ENCODE results near the gene CLEC3B. TPM values are rescaled to one million over a fixed set of nuclear protein-coding genes. Genes with fewer than 3 reads are reported as not detected.

Gene CLEC3B
- total and polyA plus RNA-seq, 2 of the 8 experiments (the other 6 are each of a cell fraction or from before 2014, with no cell fraction given) = 0.32 TPM; not detected in 1

DNA sequence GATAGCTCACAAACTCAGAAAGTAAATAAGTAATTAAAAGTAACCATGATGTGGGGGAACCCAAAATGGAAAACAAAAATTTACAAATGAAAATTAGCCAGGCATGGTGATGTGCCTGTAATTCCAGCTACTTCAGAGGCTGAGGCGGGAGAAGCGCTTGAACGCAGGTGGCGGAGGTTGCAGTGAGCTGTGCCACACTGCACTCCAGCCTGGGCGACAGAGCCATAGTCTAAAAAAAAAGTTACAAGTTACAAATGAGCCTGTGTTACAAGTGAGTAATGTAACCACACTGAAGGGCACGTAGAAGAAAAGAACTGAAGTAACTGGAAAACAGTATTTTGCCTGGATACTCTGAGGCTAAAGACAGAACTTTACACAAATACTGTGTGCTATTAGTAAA is 38.8 kb upstream of the CLEC3B start:
- no peak overlapping the region for H4K8ac ChIP-seq (ENCODE audit: extremely low read depth, insufficient read depth, low read length)
- H2AK5ac ChIP-seq (ENCODE audit: low read depth, low read length) = no peak overlapping the region
- ChIA-PET CTCF (ENCODE audit: partially characterized antibody) (interaction anchor here (0.8 to 3.0 kb wide), 5 partner anchors 10 to 50 kb away, joined by 3 to 29 read pairs (median 4); partner anchors contain the start of genes EXOSC7 and ZDHHC3), POLR2A (ENCODE audit: partially characterized antibody) (interaction anchor here (0.8 to 6.6 kb wide), 2 partner anchors 11 to 19 kb away, joined by 3 to 48 read pairs; partner anchors contain the start of genes EXOSC7 and ZDHHC3)
- FAIRE-seq = no peak
- H2BK20ac ChIP-seq (ENCODE audit: low read length) = no peak overlapping the region
- DNase-seq (ENCODE audit: low read depth in 1 of 2, low spot score in 2 of 2) = no peak
- no peak overlapping the region for H3K4ac ChIP-seq (replicated peaks; ENCODE audit: insufficient read length, low read depth, low read length)
- no peak overlapping the region for H3K27ac ChIP-seq (ENCODE audit: low read depth, low read length)
- no peak overlapping the region for H2BK12ac ChIP-seq (ENCODE audit: low read depth, low read length)
- no peaks in the 10 kb centered on the region for H3K23me2 ChIP-seq (ENCODE audit: low read depth, low read length)
- H3K4me3 ChIP-seq (ENCODE audit: extremely low read depth in 1 of 4, insufficient read depth in 2 of 4, low read depth in 3 of 4, low read length in 4 of 4) = no peak overlapping the region
- no peak overlapping the region for H3K4me2 ChIP-seq (ENCODE audit: insufficient read depth in 1 of 2, low read depth in 2 of 2, low read length in 2 of 2)
- peaks cover 3 to 10% of the 10 kb centered on the region in 2 experiments for H4K20me1 ChIP-seq (replicated peaks in 1 of 2; ENCODE audit: control insufficient read depth in 1 of 2, insufficient read depth in 2 of 2, low read length in 2 of 2)
- H3K18ac ChIP-seq (ENCODE audit: extremely low read depth, low read length) = no peak overlapping the region
- H2BK120ac ChIP-seq (replicated peaks; ENCODE audit: low read depth, low read length) = no peak overlapping the region
- H4K91ac ChIP-seq (replicated peaks; ENCODE audit: insufficient read length, low read length) = no peak overlapping the region
- H3K23ac ChIP-seq (ENCODE audit: insufficient read length) = no peak overlapping the region
- H3K4me1 ChIP-seq (replicated peaks in 1 of 4; ENCODE audit: control insufficient read depth in 3 of 4, insufficient read depth in 4 of 4, low read length in 3 of 4) = peaks cover 0 to 4% (median 1%) of the 10 kb centered on the region in 4 experiments; a peak in 1 of 7 replicates
- no peak overlapping the region for H2AFZ ChIP-seq (ENCODE audit: low read length)
- H4K5ac ChIP-seq (ENCODE audit: insufficient read length, low read depth, low read length) = no peak overlapping the region
- no peak overlapping the region for H3K9ac ChIP-seq (replicated peaks in 1 of 4; ENCODE audit: extremely low read depth in 1 of 4, low read depth in 3 of 4, low read length in 3 of 4)
- H3K27me3 ChIP-seq (replicated peaks in 1 of 4; ENCODE audit: control insufficient read depth in 3 of 4, extremely low read depth in 1 of 4, insufficient read depth in 3 of 4, low read length in 3 of 4) = no peaks in the 10 kb centered on the region
- peaks cover 18 to 73% of the 10 kb centered on the region in 2 experiments for H3K79me2 ChIP-seq (ENCODE audit: control insufficient read depth in 1 of 2, insufficient read depth in 2 of 2, low read length in 2 of 2)
- H3K9me3 ChIP-seq (ENCODE audit: insufficient read depth in 2 of 2, low read depth in 1 of 2, low read length in 1 of 2) = peaks cover 2 to 11% of the 10 kb centered on the region in 2 experiments; a peak in 1 of 4 replicates
- peaks cover 8% of the 10 kb centered on the region for H3K79me1 ChIP-seq (ENCODE audit: low read depth, low read length)
- no peak overlapping the region for H2BK5ac ChIP-seq (ENCODE audit: low read depth, low read length)
- H3K14ac ChIP-seq (ENCODE audit: insufficient read length) = no peak overlapping the region
- peaks cover 5 to 40% (median 24%) of the 10 kb centered on the region in 4 experiments; a peak in 6 of 8 replicates for H3K36me3 ChIP-seq (ENCODE audit: control insufficient read depth in 2 of 4, insufficient read depth in 4 of 4, low read length in 3 of 4)
- H3K56ac ChIP-seq (replicated peaks; ENCODE audit: insufficient read length, low read depth, low read length) = no peak overlapping the region
- 94% methylated on average over 6 of the region's 6 CpGs; no CpG with 5 or more reads in 1 of the 2 experiments for WGBS, 2 experiments (ENCODE audit: extremely low coverage in 1 of 2, insufficient coverage in 1 of 2, insufficient read length in 1 of 2, insufficient replicate concordance in 2 of 2, low coverage in 1 of 2, low lambda C conversion rate in 2 of 2, missing lambda C conversion rate in 1 of 2)
- no peak overlapping the region for H2BK15ac ChIP-seq (ENCODE audit: low read length)
- TF ChIP-seq GTF2F1 (IDR thresholded peaks at IDR 0.05; ENCODE audit: borderline replicate concordance, low read depth, low read length) (no peak), ZNF274 (IDR thresholded peaks at IDR 0.05; ENCODE audit: borderline replicate concordance, extremely low read depth, low read length) (no peak), HDAC6 (IDR thresholded peaks at IDR 0.05; ENCODE audit: low read depth, low read length) (no peak), NRF1 (IDR thresholded peaks at IDR 0.05; ENCODE audit: low read depth, low read length) (no peak), MAFK (IDR thresholded peaks at IDR 0.05; ENCODE audit: low read depth, low read length) (no peak), KDM5A (IDR thresholded peaks at IDR 0.05; ENCODE audit: low read length) (no peak), SIN3A (conservative IDR thresholded peaks at IDR 0.05 in 1 of 2, IDR thresholded peaks at IDR 0.05 in 1 of 2; ENCODE audit: low read depth in 1 of 2, low read length in 2 of 2) (no peak), YY1 (IDR thresholded peaks at IDR 0.05; ENCODE audit: low read depth, low read length) (no peak), JUN (IDR thresholded peaks at IDR 0.05; ENCODE audit: low read depth, low read length) (no peak), EP300 (IDR thresholded peaks at IDR 0.05; ENCODE audit: borderline replicate concordance in 1 of 2, low read depth in 2 of 2, low read length in 2 of 2) (no peak)
